Renal cortex interstitium (tissue), 11 donors: ENCODE measurements around the gene WRAP53. TPM values are rescaled to one million over a fixed set of nuclear protein-coding genes. Genes with fewer than 3 reads are reported as not detected.
A peak's percentile ranks its signal among the peaks of the same experiment; 100 is the strongest.

ENCODE experiments used
- DNase-seq, 11 donors: peaks; one replicate each; pipeline ENCODE4 v3.0.0-alpha.2; 2013; ENCODE audit warnings: low read depth in 9 of 11, low spot score in 4 of 11; ENCODE audit errors: extremely low read depth in 1 of 11
- polyA plus RNA-seq, 3 donors: library from polyadenylated mRNA; unstranded; fragments of 120-200 nt; gene quantifications; one replicate each; pipeline ENCODE4 v1.2.1, GENCODE V29; 2013; ENCODE audit not compliant: insufficient read length in 3 of 3

Gene WRAP53
- polyA plus RNA-seq, 3 donors = 12.4 to 15.3 (median 12.9) TPM

GRCh38 chr17:7667656-7668406, 20.4 kb upstream of the WRAP53 start:
- DNase-seq = no peak

GRCh38 chr17:7668482-7668881, 19.8 kb upstream of the WRAP53 start:
- no peak for DNase-seq

- no peak for DNase-seq
Observed at GRCh38 chr17:7673239-7673638, 15.0 kb upstream of the WRAP53 start.

GRCh38 chr17:7674934-7675333, 13.3 kb upstream of the WRAP53 start:
- no peak for DNase-seq

GRCh38 chr17:7676533-7676932, 11.7 kb upstream of the WRAP53 start:
- DNase-seq = no peak

GRCh38 chr17:7677388-7678067, 10.7 kb upstream of the WRAP53 start:
- DNase-seq = no peak

GRCh38 chr17:7684851-7685532, 3.3 kb upstream of the WRAP53 start:
- no peak for DNase-seq

- DNase-seq = peak; percentile 91 to 97 (median 91)
Observed at GRCh38 chr17:7685533-7686221, 2.6 kb upstream of the WRAP53 start.

GRCh38 chr17:7686222-7687071, 1.8 kb upstream of the WRAP53 start:
- DNase-seq = peak in 10 of 11 donors; percentile 61 to 96 (median 82)

GRCh38 chr17:7687072-7687907, 987 bp upstream of the WRAP53 start, which contains the start of gene TP53:
TSS of gene TP53 (minus strand) at chr17:7687490. CDS start at chr17:7676594, 10,896 bp downstream.
- peak; percentile 76 to 94 (median 86) for DNase-seq

- no peak for DNase-seq
Observed at GRCh38 chr17:7688808-7689316, 585 bp downstream of the WRAP53 start.

GRCh38 chr17:7695586-7695985, 7.3 kb downstream of the WRAP53 start:
- no peak for DNase-seq

- no peak for DNase-seq
Observed at GRCh38 chr17:7697828-7698588, 9.7 kb downstream of the WRAP53 start.

GRCh38 chr17:7700510-7700909, 12.2 kb downstream of the WRAP53 start:
- DNase-seq = no peak

GRCh38 chr17:7701681-7702080, 13.4 kb downstream of the WRAP53 start:
- DNase-seq = no peak

GRCh38 chr17:7702776-7703175, 14.5 kb downstream of the WRAP53 start:
- DNase-seq = no peak
